Kasumi-1 (cell line): ENCODE data around the gene KDM4B.
A peak's percentile ranks its signal among the peaks of the same experiment; 100 is the strongest.

Experiments used
- DNase-seq, 2 experiments: peaks; one replicate each; lab custom pipeline; 2025; lab: John Stamatoyannopoulos, UW

Gene KDM4B

DNA sequence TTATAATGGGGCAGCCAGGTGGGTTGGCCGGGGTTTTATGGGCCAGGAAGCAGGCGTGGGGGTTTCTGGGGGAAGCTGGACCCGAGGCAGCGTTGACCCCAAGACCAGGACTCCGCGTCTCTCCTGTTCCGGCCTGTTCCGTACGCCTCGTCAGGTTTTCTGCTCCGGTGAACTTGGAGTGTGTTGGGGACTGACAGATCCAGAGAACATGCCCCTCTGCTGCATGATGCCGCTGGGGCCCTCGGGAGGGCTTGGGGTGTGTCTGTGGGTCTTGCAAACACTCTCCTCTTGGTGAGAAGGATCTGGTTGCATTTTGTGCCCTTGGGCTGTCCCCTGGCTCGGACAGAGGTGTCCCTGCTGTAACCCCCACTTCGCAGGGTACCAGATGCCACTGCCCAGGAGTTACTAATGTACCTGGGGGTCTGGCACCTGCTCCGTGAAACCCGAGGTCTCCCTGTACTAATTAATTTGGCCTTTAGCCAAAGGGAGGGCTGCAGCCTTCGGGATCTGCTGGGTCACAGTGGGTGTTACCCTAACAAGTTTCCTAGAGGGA is 15.6 kb downstream of the KDM4B start:
- no peak for DNase-seq

DNA sequence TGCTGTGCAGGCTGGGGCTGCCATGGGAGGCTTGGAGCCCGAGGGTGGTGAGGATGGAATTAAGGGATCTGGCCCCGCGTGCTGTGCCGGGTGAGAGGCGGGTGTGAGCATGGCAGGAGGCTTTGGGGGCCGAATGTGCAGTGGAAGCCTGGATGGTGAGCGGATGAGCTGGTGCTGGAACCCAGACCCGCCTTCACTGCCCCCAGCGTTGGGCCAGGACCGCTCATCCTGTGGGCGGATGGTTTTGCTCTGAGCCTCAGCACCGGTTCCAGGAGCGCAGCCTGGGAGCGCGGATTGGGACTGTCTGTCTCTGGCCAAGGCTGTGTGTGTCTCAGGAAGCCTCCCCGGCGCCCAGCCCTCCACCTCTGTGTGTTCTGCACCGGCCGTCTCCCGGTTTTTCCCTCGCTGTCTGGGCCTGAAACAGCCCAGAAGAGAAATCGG is 16.7 kb downstream of the KDM4B start:
- no peak for DNase-seq

DNA sequence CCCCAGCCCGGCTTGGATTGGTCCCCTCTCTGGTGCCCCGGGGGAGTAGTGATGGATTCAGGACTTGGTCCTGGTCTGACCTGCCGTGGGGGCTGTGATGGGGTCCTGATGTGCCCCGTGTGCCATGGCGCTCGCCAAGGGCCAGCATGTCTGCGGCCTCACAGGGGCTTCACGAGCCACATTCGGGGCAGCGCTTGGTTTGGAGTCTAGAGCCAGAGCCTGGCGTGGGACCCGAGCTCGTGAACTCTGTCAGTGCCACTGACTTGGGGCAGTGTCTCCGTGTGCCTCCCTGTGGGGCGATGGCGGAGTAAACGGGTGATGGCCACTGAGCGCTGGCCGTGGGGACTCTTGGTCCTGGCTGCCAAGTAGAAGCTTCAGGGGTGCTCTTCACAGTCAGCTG is 17.1 kb downstream of the KDM4B start:
- no peak for DNase-seq

DNA sequence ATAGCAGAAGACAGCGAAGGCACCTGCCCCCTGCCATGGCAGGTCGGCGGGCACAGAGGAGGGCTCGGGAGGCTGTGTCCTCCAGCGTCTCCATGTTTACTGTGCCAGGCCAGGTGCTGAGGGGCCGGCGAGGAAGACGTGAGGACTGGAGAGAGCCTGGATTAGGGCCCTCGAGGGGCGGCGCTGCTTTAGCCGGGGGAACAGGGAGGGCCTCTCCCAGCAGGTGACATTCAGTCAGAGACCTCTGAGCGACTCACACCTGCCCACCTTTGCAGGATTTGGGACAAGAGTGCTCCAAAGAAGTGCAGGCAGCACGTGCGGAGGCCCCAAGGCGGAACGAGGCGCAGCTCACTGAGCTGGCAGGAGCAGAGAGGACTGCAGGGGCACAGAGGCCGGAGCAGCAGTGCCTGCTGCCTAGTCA is 17.6 kb downstream of the KDM4B start:
- no peak for DNase-seq

DNA sequence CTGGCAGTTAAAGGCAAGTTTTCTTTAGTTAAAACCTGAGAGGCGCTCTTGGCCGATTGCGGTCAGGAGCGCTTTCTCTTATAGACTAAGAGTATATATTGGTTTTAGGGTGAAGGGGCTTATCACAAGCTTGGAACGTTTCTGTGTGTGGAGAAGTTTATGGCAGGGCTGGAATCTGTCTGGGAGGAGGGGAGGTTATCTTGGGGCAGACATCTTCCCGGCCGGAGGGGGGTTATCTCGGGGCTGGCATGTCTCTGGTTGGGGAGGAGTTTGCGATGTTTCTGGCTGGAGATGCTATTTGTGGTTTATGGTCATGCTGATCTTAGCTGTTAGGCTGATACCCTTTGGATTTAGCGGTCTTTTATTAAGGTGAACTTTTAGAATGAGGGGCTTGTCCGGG is 18.3 kb downstream of the KDM4B start:
- no peak for DNase-seq

DNA sequence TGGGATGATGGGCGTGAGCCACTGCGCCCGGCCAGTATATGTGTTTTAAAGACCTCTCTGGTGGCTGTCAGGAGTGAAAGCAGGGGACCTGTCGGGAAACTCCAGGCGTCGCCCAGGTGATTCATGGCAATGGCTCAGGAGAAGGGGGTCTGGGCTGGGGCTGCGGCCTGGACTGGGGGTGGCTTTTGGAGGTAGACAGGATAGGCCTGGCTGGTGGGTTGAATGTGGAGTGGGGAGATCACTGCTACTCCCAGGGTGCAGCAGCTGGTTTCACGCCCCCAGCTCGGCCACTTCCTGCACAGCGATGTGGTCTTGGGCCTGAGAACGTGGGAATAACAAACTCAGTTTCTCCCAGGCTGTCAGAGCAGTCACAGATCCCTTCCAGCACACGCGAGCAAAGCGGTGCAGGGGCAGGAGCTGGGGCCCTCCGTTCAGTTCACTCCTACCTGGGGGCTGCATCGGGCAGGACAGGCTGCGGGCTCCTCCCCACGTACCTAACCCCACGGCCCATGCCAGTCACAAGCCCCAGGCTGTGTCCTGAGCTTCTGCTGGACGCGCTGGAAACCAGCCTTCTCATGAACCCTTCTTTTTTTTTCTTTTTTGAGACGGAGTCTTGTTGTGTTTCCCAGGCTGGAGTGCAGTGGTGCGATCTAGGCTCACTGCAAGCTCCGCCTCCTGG is 18.9 kb downstream of the KDM4B start:
- DNase-seq, result no peak

DNA sequence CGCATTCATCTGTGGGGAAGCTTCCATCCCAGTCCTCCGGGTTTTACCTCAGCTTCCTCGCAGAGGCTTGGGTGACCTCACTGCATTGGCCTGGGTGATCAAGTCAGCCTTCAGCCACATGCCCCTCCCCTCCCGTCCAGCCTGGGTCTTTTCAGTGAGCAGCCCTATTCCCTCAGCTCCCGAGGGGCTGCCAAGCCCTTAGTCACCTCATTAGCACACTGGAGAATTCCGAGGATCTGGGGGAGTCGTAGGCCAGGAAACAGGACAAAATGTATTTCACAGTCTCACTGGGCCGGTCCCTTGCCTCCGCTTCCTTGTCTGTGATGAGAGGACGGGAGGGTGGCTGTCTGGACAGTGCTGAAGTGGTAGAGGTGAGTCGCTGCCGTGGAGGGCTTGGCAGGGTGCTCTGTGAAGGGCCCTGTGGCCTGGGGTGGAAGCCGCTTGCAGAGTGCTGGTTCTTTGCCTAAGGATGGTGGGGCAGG is 19.9 kb downstream of the KDM4B start:
- no peak for DNase-seq

DNA sequence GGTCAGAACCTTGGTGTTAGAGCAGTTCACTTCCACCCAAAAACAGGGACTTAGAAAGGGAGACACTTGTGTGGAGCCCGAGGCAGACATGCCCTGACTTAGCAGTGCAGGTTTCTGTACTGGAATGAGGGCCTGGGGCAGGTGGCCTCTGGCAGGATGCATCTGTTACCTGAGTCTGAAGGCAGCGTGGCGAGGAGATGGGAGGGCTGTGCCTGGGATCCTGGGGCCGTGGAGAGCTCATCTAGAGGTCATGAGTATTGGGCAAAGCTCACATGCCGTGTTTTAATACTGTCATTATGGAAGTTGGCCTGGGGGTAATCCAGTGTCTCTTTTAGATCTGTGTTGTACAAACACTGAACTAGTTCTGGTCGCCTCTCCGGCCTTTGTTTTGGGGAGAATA is 21.4 kb downstream of the KDM4B start:
- DNase-seq, result no peak

DNA sequence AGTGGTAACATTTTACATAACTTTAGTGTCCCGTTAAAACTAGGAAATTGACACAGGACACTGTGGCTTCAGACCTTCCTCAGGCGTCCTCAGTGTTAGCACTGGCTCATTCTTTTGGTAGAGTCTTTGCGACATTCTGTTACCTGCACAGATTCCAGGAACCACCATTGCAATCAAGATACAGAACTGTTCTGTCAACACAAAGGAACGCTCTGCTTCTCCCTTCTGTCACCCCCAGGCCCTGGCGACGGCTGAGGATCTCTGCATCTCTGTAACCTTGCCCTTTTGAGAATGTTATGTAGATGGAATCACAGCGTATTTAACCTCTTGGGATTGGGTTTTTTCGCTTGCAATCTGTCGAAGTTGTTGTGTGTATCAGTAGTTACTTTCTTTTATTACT is 22.6 kb downstream of the KDM4B start:
- DNase-seq, result no peak

- DNase-seq, result no peak
Observed at GRCh38 chr19:4991996-4992698, 23.2 kb downstream of the KDM4B start.

- no peak for DNase-seq
Observed at GRCh38 chr19:4993683-4994082, 24.8 kb downstream of the KDM4B start.

GRCh38 chr19:4996701-4997100 is 27.8 kb downstream of the KDM4B start:
- no peak for DNase-seq

GRCh38 chr19:4997297-4997696 is 28.4 kb downstream of the KDM4B start:
- no peak for DNase-seq

- DNase-seq, result no peak
Observed at GRCh38 chr19:5000120-5000611, 31.3 kb downstream of the KDM4B start.

- peak; percentile 72 to 81 for DNase-seq
Observed at GRCh38 chr19:5001615-5002014, 32.7 kb downstream of the KDM4B start.

DNA sequence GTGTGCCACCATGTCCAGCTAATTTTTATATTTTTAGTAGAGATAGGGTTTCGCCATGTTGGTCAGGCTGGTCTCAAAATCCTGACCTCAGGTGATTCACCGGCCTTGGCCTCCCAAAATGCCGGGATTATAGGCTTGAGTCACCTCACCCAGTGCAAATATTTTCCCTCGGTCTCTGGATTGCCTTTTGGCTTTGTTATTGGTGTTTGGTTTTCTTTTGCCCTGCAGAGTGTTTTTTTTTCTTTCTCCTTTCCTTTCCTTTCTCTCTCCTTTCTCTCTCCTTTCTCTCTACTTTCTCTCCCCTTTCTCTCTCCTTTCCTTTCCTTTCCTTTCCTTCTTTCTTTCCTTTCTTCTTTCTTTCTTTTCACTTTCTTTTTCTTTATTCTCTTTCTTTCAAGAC is 33.2 kb downstream of the KDM4B start:
- no peak for DNase-seq

DNA sequence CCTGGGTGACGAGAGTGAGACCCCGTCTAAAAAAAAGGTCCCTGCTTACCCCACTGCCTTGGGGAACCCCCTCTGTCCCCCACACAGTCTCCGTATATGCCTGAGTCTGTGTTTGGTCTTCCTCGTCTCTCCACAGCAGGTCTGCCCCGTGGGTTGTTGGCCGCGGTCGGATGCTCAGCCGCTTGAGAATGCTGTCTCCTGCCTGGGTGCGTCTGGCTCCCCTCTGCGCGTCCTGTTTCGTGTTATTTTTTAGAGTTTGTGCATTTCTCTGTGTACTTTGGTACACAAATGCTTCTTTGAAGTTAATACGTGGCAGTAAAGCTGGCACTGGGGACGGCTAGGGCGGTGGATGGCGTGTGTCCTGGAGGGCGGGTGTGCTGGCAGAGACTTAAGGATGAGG is 34.9 kb downstream of the KDM4B start:
- DNase-seq, result no peak

GRCh38 chr19:5005096-5005495 is 36.2 kb downstream of the KDM4B start:
- no peak for DNase-seq

DNA sequence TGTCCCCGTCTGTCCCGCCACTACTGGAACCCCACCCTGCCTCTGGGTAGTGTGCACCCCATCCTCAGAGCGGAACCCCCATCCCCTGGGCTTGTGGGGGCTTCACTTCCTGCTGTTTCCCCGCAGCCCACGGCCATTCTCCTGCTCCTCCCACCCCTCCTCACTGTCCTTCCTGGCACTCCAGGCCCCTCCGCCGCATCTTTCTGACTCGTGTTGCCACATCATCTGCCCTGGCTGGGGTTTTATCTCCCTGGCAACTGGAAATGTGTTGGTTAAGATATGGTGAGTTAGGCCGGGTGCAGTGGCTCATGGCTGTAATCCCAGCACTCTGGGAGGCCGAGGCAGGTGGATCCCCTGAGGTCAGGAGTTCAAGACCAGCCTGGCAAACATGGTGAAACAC is 37.3 kb downstream of the KDM4B start:
- DNase-seq, result no peak

DNA sequence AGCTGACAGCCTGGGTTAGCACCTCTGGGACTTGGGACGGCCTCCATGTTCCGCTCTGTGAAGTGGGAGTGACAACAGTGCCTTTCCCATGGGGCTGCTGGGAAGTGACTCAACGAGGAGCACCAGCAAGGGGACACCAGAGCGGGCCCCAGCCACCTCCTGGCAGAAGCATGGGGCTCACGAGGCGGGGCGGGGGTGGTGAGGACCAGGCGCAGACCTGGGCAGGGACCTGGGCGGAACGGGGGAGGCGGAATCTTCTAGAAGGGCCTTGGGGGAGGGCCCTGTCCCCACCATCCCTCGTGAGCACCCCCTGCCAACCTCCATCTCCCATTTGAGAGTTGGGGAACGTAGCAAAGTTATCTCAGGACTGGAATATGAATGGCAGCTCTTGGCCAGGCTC is 37.9 kb downstream of the KDM4B start:
- no peak for DNase-seq

GRCh38 chr19:5011476-5012238 is 42.7 kb downstream of the KDM4B start:
- no peak for DNase-seq

DNA sequence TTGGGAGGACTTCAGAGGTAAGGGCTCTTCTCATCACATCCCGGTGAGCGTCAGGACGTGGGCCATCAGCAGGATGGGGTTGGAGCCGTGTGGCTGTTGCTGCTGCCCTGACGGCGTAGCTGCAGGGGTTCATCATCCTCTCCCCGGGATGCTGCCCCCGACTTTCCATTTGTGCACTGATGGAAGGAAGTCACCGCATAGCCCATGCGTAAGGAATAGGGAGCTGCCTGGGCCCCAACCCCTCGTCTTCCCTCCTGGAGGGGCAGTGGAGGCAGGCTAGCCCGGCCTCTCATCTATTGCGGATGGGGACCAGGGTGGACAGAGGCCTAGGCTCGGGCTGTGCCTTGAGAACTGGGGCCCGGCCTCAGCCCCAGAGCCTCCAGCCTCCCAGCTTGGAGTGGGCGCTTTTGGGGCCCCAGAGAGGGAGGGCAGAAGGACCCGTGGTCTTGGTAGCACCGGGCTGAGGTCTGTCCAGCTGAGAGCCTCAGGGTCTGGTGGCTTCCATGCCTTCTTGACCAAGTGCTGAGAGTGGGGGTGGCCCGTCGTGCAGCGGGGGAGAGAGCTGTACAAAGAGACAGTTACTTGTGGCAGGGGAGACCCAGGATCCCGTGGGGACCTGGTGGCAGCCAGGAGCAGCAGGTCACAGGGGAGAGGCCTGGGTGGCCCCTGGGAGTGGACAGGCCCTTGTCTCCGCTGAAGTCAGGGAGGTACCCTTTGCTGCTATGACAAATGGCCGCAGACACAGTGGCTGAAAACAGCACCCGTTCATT is 44.0 kb downstream of the KDM4B start:
- no peak for DNase-seq
